IMR-90 (cell line): ENCODE results near the gene ISOC2. TPM values are rescaled to one million over a fixed set of nuclear protein-coding genes. Genes with fewer than 3 reads are reported as not detected.

Experiments
- ATAC-seq: fragments of 200-7000 bp; cut with Tn5 transposase; 2 replicates; pipeline ENCODE4 v1.9.1; 2020; ENCODE audit warnings: low read depth, mild to moderate bottlenecking, moderate library complexity
- BruUV-seq: library from RNA; stranded (reverse); fragments of 400-500 nt; replicated peaks from 2 replicates; lab custom pipeline; 2021; lab: Mats Ljungman, UMichigan
- CTCF ChIA-PET: fragments of 300-600 bp; formaldehyde crosslinking; extraction: SDS; loops from one replicate; lab custom pipeline; 2021; ENCODE audit warnings: antibody characterized with exemption; lab: Yijun Ruan, JAX
- POLR2A ChIA-PET: fragments of 300-600 bp; sonication (Branson Sonifier 250); formaldehyde crosslinking; loops from one replicate; lab custom pipeline; 2022; ENCODE audit warnings: antibody characterized with exemption; ENCODE audit not compliant: unreplicated experiment; lab: Charles Lee
- DNase-seq: peaks from one replicate; pipeline ENCODE4 v3.0.0; 2013
- H2AFZ ChIP-seq: replicated peaks from 2 replicates; pipeline ENCODE3; 2013; ENCODE audit warnings: low read length, mild to moderate bottlenecking; ENCODE audit not compliant: poor library complexity
- H2AK5ac ChIP-seq: 2 replicates; pipeline ENCODE4 v1.6.1; 2013; ENCODE audit warnings: low read depth, low read length, inconsistent platforms
- H2AK9ac ChIP-seq: replicated peaks from 2 replicates; pipeline ENCODE3; 2013; ENCODE audit warnings: mild to moderate bottlenecking, low read depth, low read length, moderate library complexity; ENCODE audit not compliant: poor library complexity
- H2BK120ac ChIP-seq: 2 replicates; pipeline ENCODE4 v1.6.1; 2013; ENCODE audit warnings: low read depth, low read length, inconsistent platforms
- H2BK15ac ChIP-seq: 3 replicates; pipeline ENCODE4 v1.6.1; 2013; ENCODE audit warnings: low read depth, low read length, inconsistent platforms
- H2BK20ac ChIP-seq: 2 replicates; pipeline ENCODE4 v1.6.1; 2013; ENCODE audit warnings: low read depth, mild to moderate bottlenecking, inconsistent platforms, low read length, moderate library complexity
- H2BK5ac ChIP-seq: 2 replicates; pipeline ENCODE4 v1.6.1; 2013; ENCODE audit warnings: mild to moderate bottlenecking, low read depth, low read length, inconsistent platforms; ENCODE audit not compliant: poor library complexity, severe bottlenecking
- H3K14ac ChIP-seq: replicated peaks from 2 replicates; pipeline ENCODE4 v1.6.1; 2013; ENCODE audit warnings: low read depth, low read length, inconsistent platforms
- H3K18ac ChIP-seq: 2 replicates; pipeline ENCODE4 v1.6.1; 2013; ENCODE audit warnings: low read depth, low read length, control low read depth
- H3K23ac ChIP-seq: 2 replicates; pipeline ENCODE4 v1.6.1; 2013; ENCODE audit warnings: low read depth, low read length, inconsistent platforms
- H3K27ac ChIP-seq: 2 replicates; pipeline ENCODE4 v1.5.1; 2013; ENCODE audit warnings: mild to moderate bottlenecking, control low read depth, low read length; ENCODE audit not compliant: insufficient read depth
- H3K27me3 ChIP-seq: 2 replicates; pipeline ENCODE4 v1.6.1; 2013; ENCODE audit warnings: low read length; ENCODE audit not compliant: control insufficient read depth, insufficient read depth
- H3K36me3 ChIP-seq: 2 replicates; pipeline ENCODE4 v1.6.1; 2013; ENCODE audit warnings: low read length, mixed read lengths; ENCODE audit not compliant: control insufficient read depth, insufficient read depth
- H3K4ac ChIP-seq: 2 replicates; pipeline ENCODE4 v1.6.1; 2013; ENCODE audit warnings: low read depth, low read length, inconsistent platforms
- H3K4me1 ChIP-seq: 2 replicates; pipeline ENCODE4 v1.6.1; 2013; ENCODE audit warnings: low read length, mixed read lengths; ENCODE audit not compliant: control insufficient read depth, insufficient read depth
- H3K4me2 ChIP-seq: 2 replicates; pipeline ENCODE4 v1.6.1; 2013; ENCODE audit warnings: low read depth, mild to moderate bottlenecking, control low read depth, low read length, moderate library complexity
- H3K4me3 ChIP-seq: 2 replicates; pipeline ENCODE4 v1.5.1; 2013; ENCODE audit warnings: low read depth, mild to moderate bottlenecking, control low read depth, low read length, moderate library complexity; ENCODE audit not compliant: insufficient read depth
- H3K56ac ChIP-seq: 2 replicates; pipeline ENCODE4 v1.6.1; 2013; ENCODE audit warnings: low read length, inconsistent platforms; ENCODE audit not compliant: insufficient read depth; ENCODE audit errors: extremely low read depth
- H3K79me1 ChIP-seq, 2 experiments: 2 replicates each; pipeline ENCODE4 v1.6.1; 2013; ENCODE audit warnings: low read length in 2 of 2, inconsistent platforms in 1 of 2, low read depth in 1 of 2
- H3K9ac ChIP-seq: 2 replicates; pipeline ENCODE4 v1.6.1; 2013; ENCODE audit warnings: low read depth, low read length, control low read depth
- H3K9me1 ChIP-seq: 2 replicates; pipeline ENCODE4 v1.6.1; 2013; ENCODE audit warnings: low read length, inconsistent platforms; ENCODE audit not compliant: insufficient read depth
- H3K9me3 ChIP-seq: 2 replicates; pipeline ENCODE4 v1.6.1; 2013; ENCODE audit warnings: low read length; ENCODE audit not compliant: control insufficient read depth, insufficient read depth
- H4K20me1 ChIP-seq: 2 replicates; pipeline ENCODE4 v1.6.1; 2013; ENCODE audit warnings: low read length, inconsistent platforms; ENCODE audit not compliant: insufficient read depth
- H4K5ac ChIP-seq: 2 replicates; pipeline ENCODE4 v1.6.1; 2013; ENCODE audit warnings: mild to moderate bottlenecking, low read depth, low read length, control low read depth
- H4K8ac ChIP-seq, 2 experiments: 2 replicates each; pipeline ENCODE4 v1.6.1; 2013; ENCODE audit warnings: low read depth in 2 of 2, low read length in 2 of 2, control low read depth in 1 of 2, inconsistent platforms in 1 of 2
- H4K91ac ChIP-seq: 2 replicates; pipeline ENCODE4 v1.6.1; 2013; ENCODE audit warnings: low read depth, low read length, inconsistent platforms; ENCODE audit not compliant: insufficient read depth
- BHLHE40 ChIP-seq: fragments of 150-350 bp; IDR thresholded peaks from 2 replicates; pipeline ENCODE4 v1.6.1; 2016; ENCODE audit warnings: mild to moderate bottlenecking, low read depth, low read length
- CEBPB ChIP-seq: IDR thresholded peaks from 2 replicates; pipeline ENCODE4 v1.6.1; 2012; ENCODE audit warnings: low read depth, low read length, improper control_type of control experiment
- CHD1 ChIP-seq: IDR thresholded peaks from 2 replicates; pipeline ENCODE4 v1.6.1; 2012; ENCODE audit warnings: low read depth, low read length, improper control_type of control experiment
- ELK1 ChIP-seq: fragments of 150-350 bp; IDR thresholded peaks from 2 replicates; pipeline ENCODE4 v1.6.1; 2016; ENCODE audit warnings: low read depth, mild to moderate bottlenecking, low read length, moderate library complexity, borderline replicate concordance
- FOS ChIP-seq: fragments of 150-350 bp; IDR thresholded peaks from 2 replicates; pipeline ENCODE4 v1.6.1; 2016; ENCODE audit warnings: low read depth, low read length
- MAFK ChIP-seq: IDR thresholded peaks from 2 replicates; pipeline ENCODE4 v1.6.1; 2012; ENCODE audit warnings: low read depth, low read length, improper control_type of control experiment
- MAZ ChIP-seq: IDR thresholded peaks from 2 replicates; pipeline ENCODE4 v1.6.1; 2012; ENCODE audit warnings: low read depth, mild to moderate bottlenecking, low read length, improper control_type of control experiment, moderate library complexity, borderline replicate concordance
- MXI1 ChIP-seq: IDR thresholded peaks from 2 replicates; pipeline ENCODE4 v1.6.1; 2012; ENCODE audit warnings: low read depth, mild to moderate bottlenecking, low read length, moderate library complexity, borderline replicate concordance
- NFE2L2 ChIP-seq: fragments of 150-350 bp; IDR thresholded peaks from 2 replicates; pipeline ENCODE4 v1.6.1; 2016; ENCODE audit warnings: low read depth, mild to moderate bottlenecking, low read length
- POLR2A ChIP-seq: IDR thresholded peaks from 2 replicates; pipeline ENCODE4 v1.6.1; 2012; ENCODE audit warnings: mild to moderate bottlenecking, low read depth, low read length
- RAD21 ChIP-seq: IDR thresholded peaks from 2 replicates; pipeline ENCODE4 v1.6.1; 2012; ENCODE audit warnings: low read length, improper control_type of control experiment
- RCOR1 ChIP-seq: IDR thresholded peaks from 2 replicates; pipeline ENCODE4 v1.6.1; 2012; ENCODE audit warnings: mild to moderate bottlenecking, low read length, improper control_type of control experiment; ENCODE audit not compliant: insufficient replicate concordance
- RFX5 ChIP-seq: IDR thresholded peaks from 2 replicates; pipeline ENCODE4 v1.8.0; 2012; ENCODE audit warnings: low read depth, mild to moderate bottlenecking, low read length, moderate library complexity
- SMC3 ChIP-seq: fragments of 150-350 bp; IDR thresholded peaks from 2 replicates; pipeline ENCODE4 v1.6.1; 2016; ENCODE audit warnings: low read depth, mild to moderate bottlenecking, antibody characterized with exemption, low read length, moderate library complexity
- USF2 ChIP-seq: fragments of 150-350 bp; IDR thresholded peaks from 2 replicates; pipeline ENCODE4 v1.6.1; 2017; ENCODE audit warnings: mild to moderate bottlenecking, antibody characterized with exemption, low read length, low read depth
- WGBS, 2 experiments: methylation state at CpG; one replicate each; pipeline versions ENCODE4 v1.1.5 to v1.1.7; 2013; ENCODE audit warnings: missing lambda C conversion rate in 2 of 2; ENCODE audit not compliant: insufficient read length in 1 of 2; ENCODE audit errors: extremely low coverage in 2 of 2; 5-methylcytosine and 5-hydroxymethylcytosine counted together
- dilution Hi-C: fragments of 300-500 bp; cut with HindIII; formaldehyde crosslinking; loops from one replicate; pipeline ENCODE4 v1.14.3; 2018; ENCODE audit warnings: low sequenced_read_pairs; ENCODE audit not compliant: unreplicated experiment
- in situ Hi-C: fragments of 300-500 bp; cut with MboI; formaldehyde crosslinking; loops from 3 replicates; pipeline ENCODE4 v1.14.3; 2019; ENCODE audit warnings: low sequenced_read_pairs, inconsistent platforms, mixed read lengths
- intact Hi-C: fragments of 100-400 bp; cut with micrococcal nuclease; formaldehyde crosslinking; loops from 2 replicates; pipeline ENCODE4 v1.10.0; 2022
- polyA plus RNA-seq, 3 experiments: library from polyadenylated mRNA; depleted of rRNA; stranded (reverse); fragments of >200 nt; gene quantifications; 2 replicates each; pipeline ENCODE4 v1.2.3, GENCODE V29; 2012; ENCODE audit warnings: low replicate concordance in 1 of 3
- total RNA-seq: library from RNA; depleted of rRNA; stranded (reverse); fragments of >200 nt; gene quantifications from 2 replicates; pipeline ENCODE4 v1.2.3, GENCODE V29; 2012
- TF ChIP-seq, protein P1 (sequence below): conservative IDR thresholded peaks from 2 replicates; pipeline ENCODE4 v1.5.1; 2012; ENCODE audit warnings: mild to moderate bottlenecking, low read depth, low read length, improper control_type of control experiment

ISOC2 gene
- total and polyA plus RNA-seq, 2 of the 4 experiments (the other 2 are of a cell fraction), result 56.1 to 82.1 TPM

GRCh38 chr19:55431183-55431582 is 30.3 kb downstream of the ISOC2 start:
- in situ Hi-C loops, result no loop called here
- no peak for ATAC-seq

More at GRCh38 chr19:55431183-55431582, 30.3 kb downstream of the ISOC2 start:
- H3K18ac ChIP-seq, result no peak overlapping the region
- H2AK9ac ChIP-seq, result no peak overlapping the region
- no peak for TF ChIP-seq CEBPB
- no peak for TF ChIP-seq MXI1
- TF ChIP-seq POLR2A, result no peak
- TF ChIP-seq NFE2L2, result no peak
- TF ChIP-seq FOS, result no peak
- no peak for TF ChIP-seq MAFK
- TF ChIP-seq, protein P1, sequence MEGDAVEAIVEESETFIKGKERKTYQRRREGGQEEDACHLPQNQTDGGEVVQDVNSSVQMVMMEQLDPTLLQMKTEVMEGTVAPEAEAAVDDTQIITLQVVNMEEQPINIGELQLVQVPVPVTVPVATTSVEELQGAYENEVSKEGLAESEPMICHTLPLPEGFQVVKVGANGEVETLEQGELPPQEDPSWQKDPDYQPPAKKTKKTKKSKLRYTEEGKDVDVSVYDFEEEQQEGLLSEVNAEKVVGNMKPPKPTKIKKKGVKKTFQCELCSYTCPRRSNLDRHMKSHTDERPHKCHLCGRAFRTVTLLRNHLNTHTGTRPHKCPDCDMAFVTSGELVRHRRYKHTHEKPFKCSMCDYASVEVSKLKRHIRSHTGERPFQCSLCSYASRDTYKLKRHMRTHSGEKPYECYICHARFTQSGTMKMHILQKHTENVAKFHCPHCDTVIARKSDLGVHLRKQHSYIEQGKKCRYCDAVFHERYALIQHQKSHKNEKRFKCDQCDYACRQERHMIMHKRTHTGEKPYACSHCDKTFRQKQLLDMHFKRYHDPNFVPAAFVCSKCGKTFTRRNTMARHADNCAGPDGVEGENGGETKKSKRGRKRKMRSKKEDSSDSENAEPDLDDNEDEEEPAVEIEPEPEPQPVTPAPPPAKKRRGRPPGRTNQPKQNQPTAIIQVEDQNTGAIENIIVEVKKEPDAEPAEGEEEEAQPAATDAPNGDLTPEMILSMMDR, result no peak
- TF ChIP-seq RAD21, result no peak
- TF ChIP-seq BHLHE40, result no peak
- no peak for TF ChIP-seq USF2
- no peak for TF ChIP-seq ELK1
- no peak for TF ChIP-seq CHD1
- TF ChIP-seq MAZ, result no peak
- no peak for TF ChIP-seq SMC3
- TF ChIP-seq RFX5, result no peak
- no peak for TF ChIP-seq RCOR1
- CTCF ChIA-PET, result no interaction called here
- no peak overlapping the region for H3K4ac ChIP-seq
- peaks cover 11% of the 10 kb centered on the region; the same call in 1 of the 2 replicates for H3K9me1 ChIP-seq
- 67% methylated on average over 1 of the region's 1 CpG; no CpG with 5 or more reads in 1 of the 2 experiments for WGBS, 2 experiments
- no peak overlapping the region for H3K4me2 ChIP-seq
- DNase-seq, result no peak
- H2BK20ac ChIP-seq, result no peak overlapping the region
- no peak overlapping the region for H3K4me3 ChIP-seq
- no peak overlapping the region for H2BK15ac ChIP-seq
- no peak overlapping the region for H3K14ac ChIP-seq
- no peak overlapping the region for H2BK120ac ChIP-seq
- no peak overlapping the region for H3K9ac ChIP-seq
- no peak overlapping the region for H4K91ac ChIP-seq
- H3K4me1 ChIP-seq, result no peaks in the 10 kb centered on the region
- no peak overlapping the region for H4K5ac ChIP-seq
- POLR2A ChIA-PET, result no interaction called here
- no peaks in the 10 kb centered on the region; the same call in 1 of the 2 replicates for H4K20me1 ChIP-seq
- no peak overlapping the region for H2AK5ac ChIP-seq
- H2AFZ ChIP-seq, result no peak overlapping the region
- H3K9me3 ChIP-seq, result peaks cover 3% of the 10 kb centered on the region
- H3K27ac ChIP-seq, result no peak overlapping the region
- H3K36me3 ChIP-seq, result no peaks in the 10 kb centered on the region
- no peak overlapping the region for H4K8ac ChIP-seq
- no peak overlapping the region for H3K56ac ChIP-seq
- dilution Hi-C loops (no loop called here), intact Hi-C loops (no loop called here)
- H3K27me3 ChIP-seq, result peaks cover 21% of the 10 kb centered on the region
- H3K23ac ChIP-seq, result no peak overlapping the region
- BruUV-seq, result no TSS peak
- no peak overlapping the region for H2BK5ac ChIP-seq
- no peaks in the 10 kb centered on the region for H3K79me1 ChIP-seq
